MM.1S (cell line): ENCODE results near the gene SYT13.

ENCODE experiments used
- CTCF ChIP-seq: fragments of 300-600 bp; sonication (generic); IDR thresholded peaks from 2 replicates; pipeline ENCODE4 v1.5.1; 2016; ENCODE audit warnings: antibody characterized with exemption, low read length, mixed read lengths
- EZH2 ChIP-seq: fragments of 300-600 bp; sonication (generic); optimal IDR thresholded peaks from 2 replicates; pipeline ENCODE3; 2017; ENCODE audit warnings: low read depth, mild to moderate bottlenecking, antibody characterized with exemption, low read length, mixed read lengths
- EZH2phosphoT487 ChIP-seq: fragments of 300-600 bp; sonication (generic); IDR thresholded peaks from 2 replicates; pipeline ENCODE4 v1.6.1; 2018; ENCODE audit warnings: antibody characterized with exemption, low read length

GRCh38 chr11:45233804-45234170 lies 52.4 kb downstream of the SYT13 start:
- no peak for TF ChIP-seq CTCF
- TF ChIP-seq EZH2: no peak
- no peak for TF ChIP-seq EZH2phosphoT487
